Measurements from ENCODE around the gene EXOC4.

DNA sequence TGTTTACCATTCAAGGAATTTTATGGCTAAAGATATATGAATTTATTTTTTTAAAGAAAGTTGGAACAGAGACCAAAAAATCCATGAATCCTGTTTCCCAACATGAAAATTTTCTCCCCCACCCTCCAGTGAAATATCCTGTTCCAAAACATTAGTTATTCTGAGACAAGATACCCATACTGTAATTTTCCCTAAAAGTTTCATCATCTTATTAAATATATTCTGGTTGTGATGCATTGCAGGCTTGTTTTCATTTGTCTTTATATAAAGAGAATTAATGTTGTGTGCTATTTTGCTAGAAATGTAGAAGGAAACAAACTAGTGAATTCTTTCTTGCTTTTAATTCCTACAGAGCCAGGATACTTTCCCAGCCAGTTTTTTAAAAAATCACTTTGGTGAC lies 106.6 kb downstream of the EXOC4 start:
- no peak for TF ChIP-seq EZH2phosphoT487 (IDR thresholded peaks at IDR 0.05; ENCODE audit: insufficient read depth, low read depth)
- no peak for TF ChIP-seq EZH2 (IDR thresholded peaks at IDR 0.05; ENCODE audit: insufficient read depth, poor library complexity, severe bottlenecking)
